HAP-1 (cell line): ENCODE measurements around the gene MRPS33.
"Not testable (repeated sequence)": the region's sequence is repeated elsewhere in the genome, so short reads cannot be mapped to it uniquely, and the experiment has no call there.

Source experiments
- DNase-seq, 2 experiments: peaks; one replicate each; pipeline ENCODE4 v3.0.0-alpha.2; 2016 to 2020; ENCODE audit warnings: low spot score in 2 of 2
- H3K27me3 ChIP-seq: fragments of 250-450 bp; sonication (Bioruptor Pico); 2 replicates; pipeline ENCODE4 v1.5.1; 2020; ENCODE audit warnings: low read depth, mild to moderate bottlenecking, moderate library complexity
- H3K36me3 ChIP-seq: fragments of 250-450 bp; sonication (Bioruptor Pico); replicated peaks from 2 replicates; pipeline ENCODE4 v1.5.1; 2020; ENCODE audit warnings: mild to moderate bottlenecking
- H3K4me1 ChIP-seq: fragments of 250-450 bp; sonication (Bioruptor Pico); 2 replicates; pipeline ENCODE4 v1.5.1; 2020; ENCODE audit warnings: mild to moderate bottlenecking
- H3K4me3 ChIP-seq: fragments of 250-450 bp; sonication (Bioruptor Pico); 2 replicates; pipeline ENCODE4 v1.5.1; 2020; ENCODE audit warnings: mild to moderate bottlenecking, moderate library complexity
- H3K9me3 ChIP-seq: fragments of 250-450 bp; sonication (Bioruptor Pico); 2 replicates; pipeline ENCODE4 v1.5.1; 2020; ENCODE audit warnings: mild to moderate bottlenecking, moderate library complexity
- in situ Hi-C: fragments of 300-500 bp; cut with MboI; formaldehyde crosslinking; loops from 3 replicates; pipeline ENCODE4 v1.14.3; 2020; ENCODE audit warnings: low sequenced_read_pairs, inconsistent platforms, mixed read lengths

The MRPS33 gene

DNA sequence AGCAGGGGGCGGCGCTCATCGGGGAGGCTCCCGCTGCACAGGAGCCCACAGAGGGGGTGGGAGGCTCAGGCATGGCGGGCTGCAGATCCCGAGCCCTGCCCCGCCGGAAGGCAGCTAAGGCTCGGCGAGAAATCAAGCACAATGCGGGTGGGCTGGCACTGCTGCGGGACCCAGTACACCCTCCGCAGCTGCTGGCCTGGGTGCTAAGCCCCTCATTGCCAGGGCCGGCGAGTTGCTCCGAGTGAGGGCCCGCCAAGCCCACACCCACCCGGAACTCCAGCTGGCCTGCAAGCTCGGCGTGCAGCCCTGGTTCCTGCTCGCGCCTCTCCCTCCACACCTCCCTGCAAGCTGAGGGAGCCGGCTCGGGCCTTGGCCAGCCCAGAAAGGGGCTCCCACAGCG lies 57.8 kb downstream of the MRPS33 start:
- H3K36me3 ChIP-seq, in situ Hi-C loops, H3K9me3 ChIP-seq, H3K4me1 ChIP-seq, DNase-seq, H3K4me3 ChIP-seq, H3K27me3 ChIP-seq: not testable (repeated sequence)
